HepG2 (cell line): Measurements from ENCODE around the gene PDGFD. TPM values are rescaled to one million over a fixed set of nuclear protein-coding genes. Genes with fewer than 3 reads are reported as not detected.

ENCODE experiments used
- ATAC-seq: fragments of 200-7000 bp; cut with Tn5 transposase; 3 replicates; pipeline ENCODE4 v1.9.1; 2020; ENCODE audit warnings: mild to moderate bottlenecking, moderate library complexity
- BruUV-seq: library from RNA; stranded (reverse); fragments of 400-500 nt; replicated peaks from 2 replicates; lab custom pipeline; 2021; lab: Mats Ljungman, UMichigan
- CTCF ChIA-PET: fragments of 300-600 bp; formaldehyde crosslinking; extraction: SDS; loops from one replicate; lab custom pipeline; 2021; ENCODE audit warnings: low total read pairs, inconsistent platforms, low intra/inter-chr PET ratio; lab: Yijun Ruan, JAX
- POLR2A ChIA-PET: fragments of 350-600 bp; sonication (Branson Sonifier 250); formaldehyde crosslinking; loops from one replicate; lab custom pipeline; 2020; ENCODE audit warnings: antibody characterized with exemption, inconsistent platforms; lab: Yijun Ruan, JAX
- DNase-seq: peaks from one replicate; pipeline ENCODE4 v3.0.0-alpha.2; 2015; ENCODE audit warnings: low spot score
- FAIRE-seq: peaks from 3 replicates; lab custom pipeline; 2011; peaks lifted over from hg19 to GRCh38; lab: Jason Lieb, UNC
- H2AFZ ChIP-seq: one replicate; pipeline ENCODE4 v1.6.1; 2011; ENCODE audit warnings: low read length, inconsistent platforms
- H3K27ac ChIP-seq: fragments of 300-600 bp; 3 replicates; pipeline ENCODE4 v1.8.0; 2011; ENCODE audit warnings: mixed run types, mild to moderate bottlenecking, mixed read lengths, low read length, inconsistent platforms; ENCODE audit not compliant: insufficient read depth; ENCODE audit errors: extremely low read length
- H3K27me3 ChIP-seq, 2 experiments: fragments of 200-600 bp in 1 of 2; 2 replicates in 1 of 2; 3 replicates in 1 of 2; pipeline versions ENCODE4 v1.6.0 to v1.8.0; 2011; ENCODE audit warnings: low read length in 2 of 2, mild to moderate bottlenecking in 2 of 2, moderate library complexity in 2 of 2, inconsistent platforms in 1 of 2; ENCODE audit not compliant: insufficient read depth in 2 of 2, control insufficient read depth in 1 of 2
- H3K36me3 ChIP-seq, 2 experiments: fragments of 200-600 bp in 1 of 2; replicated peaks in 1 of 2; 2 replicates in 1 of 2; 3 replicates in 1 of 2; pipeline versions ENCODE4 v1.5.1 to v1.8.0; 2011; ENCODE audit warnings: low read length in 2 of 2, inconsistent platforms in 1 of 2; ENCODE audit not compliant: insufficient read depth in 2 of 2, control insufficient read depth in 1 of 2
- H3K4me1 ChIP-seq: 2 replicates; pipeline ENCODE4 v1.5.1; 2012; ENCODE audit warnings: low read length, inconsistent platforms; ENCODE audit not compliant: insufficient read depth
- H3K4me2 ChIP-seq: 2 replicates; pipeline ENCODE4 v1.6.0; 2011; ENCODE audit warnings: low read depth, low read length, inconsistent platforms
- H3K4me3 ChIP-seq, 3 experiments: fragments of 200-600 bp in 1 of 3; sonication (generic), shearing (Covaris generic) in 1 of 3; replicated peaks in 1 of 3; 2 replicates each; pipeline ENCODE4 v1.5.1; 2011 to 2016; ENCODE audit warnings: low read length in 3 of 3, inconsistent platforms in 2 of 3, low read depth in 2 of 3, mild to moderate bottlenecking in 2 of 3, control low read depth in 1 of 3, mixed read lengths in 1 of 3; ENCODE audit not compliant: insufficient read depth in 1 of 3
- H3K79me2 ChIP-seq: one replicate; pipeline ENCODE4 v1.6.1; 2011; ENCODE audit warnings: low read length, inconsistent platforms; ENCODE audit not compliant: insufficient read depth
- H3K9ac ChIP-seq: 2 replicates; pipeline ENCODE4 v1.6.0; 2011; ENCODE audit warnings: mild to moderate bottlenecking, low read depth, low read length, inconsistent platforms; ENCODE audit not compliant: insufficient read depth
- H3K9me3 ChIP-seq: 2 replicates; pipeline ENCODE4 v1.5.1; 2012; ENCODE audit warnings: mild to moderate bottlenecking, low read length
- H4K20me1 ChIP-seq: 2 replicates; pipeline ENCODE4 v1.6.0; 2011; ENCODE audit warnings: inconsistent platforms, mild to moderate bottlenecking, low read length, moderate library complexity; ENCODE audit not compliant: insufficient read depth
- HIVEP1 ChIP-seq: sonication (generic); formaldehyde crosslinking; IDR thresholded peaks from 2 replicates; pipeline ENCODE4 v1.4.0; 2020; ENCODE audit warnings: mild to moderate bottlenecking, missing genetic modification reagents
- NFE2L2 ChIP-seq: fragments of 150-350 bp; IDR thresholded peaks from 2 replicates; pipeline ENCODE4 v1.6.1; 2014; ENCODE audit warnings: low read length
- RBFOX2 ChIP-seq: fragments of 200-400 bp; formaldehyde crosslinking; IDR thresholded peaks from 2 replicates; pipeline ENCODE4 v1.6.1; 2017; ENCODE audit warnings: low read depth, mild to moderate bottlenecking, low read length
- THAP8 ChIP-seq: sonication (generic); formaldehyde crosslinking; IDR thresholded peaks from 2 replicates; pipeline ENCODE4 v1.5.1; 2020; ENCODE audit warnings: missing genetic modification reagents, mild to moderate bottlenecking, borderline replicate concordance
- TOE1 ChIP-seq: sonication (generic); formaldehyde crosslinking; IDR thresholded peaks from 2 replicates; pipeline ENCODE4 v1.4.0; 2020; ENCODE audit warnings: mild to moderate bottlenecking, missing genetic modification reagents
- ZNF614 ChIP-seq: IDR thresholded peaks from 2 replicates; pipeline ENCODE4 v1.6.1; 2018; ENCODE audit warnings: missing biosample characterization, missing genetic modification reagents, inconsistent platforms, borderline replicate concordance
- ZNF678 ChIP-seq: sonication (generic); formaldehyde crosslinking; IDR thresholded peaks from 2 replicates; pipeline ENCODE4 v1.4.0; 2020; ENCODE audit warnings: mild to moderate bottlenecking, missing genetic modification reagents
- WGBS: methylation state at CpG from one replicate; pipeline ENCODE4 v1.1.6; 2017; ENCODE audit warnings: low lambda C conversion rate; 5-methylcytosine and 5-hydroxymethylcytosine counted together
- in situ Hi-C: cut with HindIII; loops from 2 replicates; pipeline ENCODE4 v1.10.0; 2017; ENCODE audit warnings: low pct_unique_long_range_greater_than_20kb; ENCODE audit not compliant: extremely low pct_ligation_motif_present
- intact Hi-C: fragments of 100-400 bp; cut with micrococcal nuclease; formaldehyde crosslinking; loops from one replicate; pipeline ENCODE4 v1.10.0; 2022; ENCODE audit not compliant: unreplicated experiment
- polyA plus RNA-seq, 8 experiments: library from polyadenylated mRNA; depleted of rRNA in 3 of 8; stranded (reverse) in 7 of 8; unstranded in 1 of 8; fragments of >200 nt; fragmentation: Illumina TruSeq in 4 of 8; extraction: Trizol in 4 of 8; gene quantifications; 2 replicates each; pipeline versions ENCODE4 v1.2.1 to v1.2.3, GENCODE V29; 2011 to 2016; ENCODE audit warnings: low read depth in 4 of 8, missing spikeins in 1 of 8, mixed read lengths in 1 of 8; ENCODE audit not compliant: insufficient read depth in 1 of 8
- total RNA-seq, 5 experiments: library from RNA; depleted of rRNA; stranded (reverse); fragments of >200 nt; fragmentation: Illumina TruSeq; extraction: Trizol; gene quantifications; 2 replicates each; pipeline ENCODE4 v1.2.3, GENCODE V29; 2016; ENCODE audit warnings: low read depth in 1 of 5
- TF ChIP-seq, protein P1 (sequence below): sonication (generic); formaldehyde crosslinking; IDR thresholded peaks from 2 replicates; pipeline ENCODE4 v1.5.1; 2020; ENCODE audit warnings: missing genetic modification reagents, mild to moderate bottlenecking, borderline replicate concordance
- TF ChIP-seq, protein P2 (sequence below): sonication (generic); formaldehyde crosslinking; IDR thresholded peaks from 2 replicates; pipeline ENCODE4 v1.4.0; 2020; ENCODE audit warnings: missing genetic modification reagents, mild to moderate bottlenecking, borderline replicate concordance
- TF ChIP-seq, protein P3 (sequence below): sonication (generic); formaldehyde crosslinking; IDR thresholded peaks from 2 replicates; pipeline ENCODE4 v1.4.0; 2020; ENCODE audit warnings: missing genetic modification reagents

PDGFD gene
- total and polyA plus RNA-seq, 2 of the 13 experiments (the other 11 are each of a cell fraction or from before 2014, with no cell fraction given): 0.09 to 0.29 TPM

DNA sequence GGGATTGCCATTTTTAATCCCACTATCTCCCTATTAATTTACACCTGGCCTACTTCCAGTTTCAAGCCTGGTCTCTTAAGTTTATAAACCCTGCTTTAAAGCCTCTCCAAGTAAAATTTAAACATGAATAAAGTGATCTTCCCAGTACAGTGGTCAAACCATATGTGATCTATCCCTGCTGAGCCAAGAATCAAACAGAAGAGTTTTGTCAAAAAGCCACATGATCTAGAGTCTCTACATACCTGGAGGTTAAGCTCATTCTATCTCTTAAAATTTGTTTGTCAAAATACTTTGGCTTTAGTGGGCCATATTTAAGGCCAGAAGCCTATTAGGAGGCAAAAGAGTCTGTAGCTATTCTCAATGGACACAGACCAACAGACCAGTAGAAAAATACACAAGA, 170.4 kb downstream of the PDGFD start:
- no peak for TF ChIP-seq RBFOX2
- no peak for TF ChIP-seq ZNF614 (CRISPR knock-in tag)
- TF ChIP-seq, protein P1, sequence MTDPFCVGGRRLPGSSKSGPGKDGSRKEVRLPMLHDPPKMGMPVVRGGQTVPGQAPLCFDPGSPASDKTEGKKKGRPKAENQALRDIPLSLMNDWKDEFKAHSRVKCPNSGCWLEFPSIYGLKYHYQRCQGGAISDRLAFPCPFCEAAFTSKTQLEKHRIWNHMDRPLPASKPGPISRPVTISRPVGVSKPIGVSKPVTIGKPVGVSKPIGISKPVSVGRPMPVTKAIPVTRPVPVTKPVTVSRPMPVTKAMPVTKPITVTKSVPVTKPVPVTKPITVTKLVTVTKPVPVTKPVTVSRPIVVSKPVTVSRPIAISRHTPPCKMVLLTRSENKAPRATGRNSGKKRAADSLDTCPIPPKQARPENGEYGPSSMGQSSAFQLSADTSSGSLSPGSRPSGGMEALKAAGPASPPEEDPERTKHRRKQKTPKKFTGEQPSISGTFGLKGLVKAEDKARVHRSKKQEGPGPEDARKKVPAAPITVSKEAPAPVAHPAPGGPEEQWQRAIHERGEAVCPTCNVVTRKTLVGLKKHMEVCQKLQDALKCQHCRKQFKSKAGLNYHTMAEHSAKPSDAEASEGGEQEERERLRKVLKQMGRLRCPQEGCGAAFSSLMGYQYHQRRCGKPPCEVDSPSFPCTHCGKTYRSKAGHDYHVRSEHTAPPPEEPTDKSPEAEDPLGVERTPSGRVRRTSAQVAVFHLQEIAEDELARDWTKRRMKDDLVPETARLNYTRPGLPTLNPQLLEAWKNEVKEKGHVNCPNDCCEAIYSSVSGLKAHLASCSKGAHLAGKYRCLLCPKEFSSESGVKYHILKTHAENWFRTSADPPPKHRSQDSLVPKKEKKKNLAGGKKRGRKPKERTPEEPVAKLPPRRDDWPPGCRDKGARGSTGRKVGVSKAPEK (CRISPR knock-in tag): no peak
- TF ChIP-seq NFE2L2: no peak
- CTCF ChIA-PET: no interaction called here
- POLR2A ChIA-PET: no interaction called here

DNA sequence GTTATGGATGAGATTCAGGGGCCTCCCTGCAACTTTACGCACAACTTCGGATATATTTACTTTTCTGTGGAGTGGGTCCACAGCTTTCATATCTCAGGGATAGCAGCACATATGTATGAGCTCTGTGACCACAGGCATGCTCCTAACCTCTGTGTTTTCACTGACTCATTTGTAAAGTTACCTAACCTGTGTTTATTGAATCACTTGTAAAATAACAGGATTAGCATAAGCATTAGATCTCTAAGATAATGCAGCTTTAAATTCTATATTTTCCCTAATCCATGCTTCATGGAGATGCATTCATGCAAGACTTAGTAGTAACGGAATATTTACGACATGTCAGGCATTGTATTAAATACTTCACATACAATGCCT, 175.4 kb downstream of the PDGFD start:
- ATAC-seq: no peak
- no peak for TF ChIP-seq ZNF678
- TF ChIP-seq TOE1 (CRISPR knock-in tag): no peak
- TF ChIP-seq, protein P2, sequence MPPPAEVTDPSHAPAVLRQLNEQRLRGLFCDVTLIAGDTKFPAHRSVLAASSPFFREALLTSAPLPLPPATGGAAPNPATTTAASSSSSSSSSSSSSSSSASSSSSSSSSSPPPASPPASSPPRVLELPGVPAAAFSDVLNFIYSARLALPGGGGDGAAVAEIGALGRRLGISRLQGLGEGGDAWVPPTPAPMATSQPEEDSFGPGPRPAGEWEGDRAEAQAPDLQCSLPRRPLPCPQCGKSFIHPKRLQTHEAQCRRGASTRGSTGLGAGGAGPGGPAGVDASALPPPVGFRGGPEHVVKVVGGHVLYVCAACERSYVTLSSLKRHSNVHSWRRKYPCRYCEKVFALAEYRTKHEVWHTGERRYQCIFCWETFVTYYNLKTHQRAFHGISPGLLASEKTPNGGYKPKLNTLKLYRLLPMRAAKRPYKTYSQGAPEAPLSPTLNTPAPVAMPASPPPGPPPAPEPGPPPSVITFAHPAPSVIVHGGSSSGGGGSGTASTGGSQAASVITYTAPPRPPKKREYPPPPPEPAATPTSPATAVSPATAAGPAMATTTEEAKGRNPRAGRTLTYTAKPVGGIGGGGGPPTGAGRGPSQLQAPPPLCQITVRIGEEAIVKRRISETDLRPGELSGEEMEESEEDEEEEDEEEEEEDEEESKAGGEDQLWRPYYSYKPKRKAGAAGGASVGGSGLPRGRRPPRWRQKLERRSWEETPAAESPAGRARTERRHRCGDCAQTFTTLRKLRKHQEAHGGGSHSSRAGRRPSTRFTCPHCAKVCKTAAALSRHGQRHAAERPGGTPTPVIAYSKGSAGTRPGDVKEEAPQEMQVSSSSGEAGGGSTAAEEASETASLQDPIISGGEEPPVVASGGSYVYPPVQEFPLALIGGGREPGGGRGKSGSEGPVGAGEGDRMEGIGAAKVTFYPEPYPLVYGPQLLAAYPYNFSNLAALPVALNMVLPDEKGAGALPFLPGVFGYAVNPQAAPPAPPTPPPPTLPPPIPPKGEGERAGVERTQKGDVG (CRISPR knock-in tag): no peak
- TF ChIP-seq, protein P3, sequence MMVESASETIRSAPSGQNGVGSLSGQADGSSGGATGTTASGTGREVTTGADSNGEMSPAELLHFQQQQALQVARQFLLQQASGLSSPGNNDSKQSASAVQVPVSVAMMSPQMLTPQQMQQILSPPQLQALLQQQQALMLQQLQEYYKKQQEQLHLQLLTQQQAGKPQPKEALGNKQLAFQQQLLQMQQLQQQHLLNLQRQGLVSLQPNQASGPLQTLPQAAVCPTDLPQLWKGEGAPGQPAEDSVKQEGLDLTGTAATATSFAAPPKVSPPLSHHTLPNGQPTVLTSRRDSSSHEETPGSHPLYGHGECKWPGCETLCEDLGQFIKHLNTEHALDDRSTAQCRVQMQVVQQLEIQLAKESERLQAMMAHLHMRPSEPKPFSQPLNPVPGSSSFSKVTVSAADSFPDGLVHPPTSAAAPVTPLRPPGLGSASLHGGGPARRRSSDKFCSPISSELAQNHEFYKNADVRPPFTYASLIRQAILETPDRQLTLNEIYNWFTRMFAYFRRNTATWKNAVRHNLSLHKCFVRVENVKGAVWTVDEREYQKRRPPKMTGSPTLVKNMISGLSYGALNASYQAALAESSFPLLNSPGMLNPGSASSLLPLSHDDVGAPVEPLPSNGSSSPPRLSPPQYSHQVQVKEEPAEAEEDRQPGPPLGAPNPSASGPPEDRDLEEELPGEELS (CRISPR knock-in tag): no peak
- TF ChIP-seq HIVEP1: no peak
- no peak for TF ChIP-seq THAP8 (CRISPR knock-in tag)

More for the DNA sequence above, 170.4 kb downstream of the PDGFD start:
- Histone ChIP-seq H3K27me3 (no peaks in the 10 kb centered on the region), H3K4me3 (no peak overlapping the region), H3K4me2 (no peak overlapping the region), H3K36me3 (no peaks in the 10 kb centered on the region), H3K4me1 (no peaks in the 10 kb centered on the region), H3K79me2 (no peaks in the 10 kb centered on the region), H3K27ac (no peak overlapping the region), H4K20me1 (no peaks in the 10 kb centered on the region), H3K9ac (no peak overlapping the region), H3K9me3 (no peaks in the 10 kb centered on the region), H2AFZ (no peak overlapping the region)
- BruUV-seq: no TSS peak
- FAIRE-seq (no peak), ATAC-seq (no peak), DNase-seq (no peak)
- intact Hi-C loops (no loop called here), in situ Hi-C loops (no loop called here)

More for the DNA sequence above, 175.4 kb downstream of the PDGFD start:
- Histone ChIP-seq H3K27me3 (no peaks in the 10 kb centered on the region), H3K4me1 (no peaks in the 10 kb centered on the region), H2AFZ (no peak overlapping the region), H3K27ac (no peak overlapping the region), H3K79me2 (no peaks in the 10 kb centered on the region), H3K4me3 (no peak overlapping the region), H3K36me3 (no peaks in the 10 kb centered on the region), H4K20me1 (no peaks in the 10 kb centered on the region), H3K9me3 (no peaks in the 10 kb centered on the region), H3K9ac (no peak overlapping the region), H3K4me2 (no peak overlapping the region)
- no TSS peak for BruUV-seq
- POLR2A ChIA-PET: no interaction called here
- DNase-seq (no peak), FAIRE-seq (no peak)
- 0% methylated on average over 4 of the region's 4 CpGs for WGBS
- in situ Hi-C loops: no loop called here
- CTCF ChIA-PET: no interaction called here
- intact Hi-C loops: no loop called here
